GM21423 (cell line): Measurements from ENCODE around the gene GAP43.

Source experiments
- ATAC-seq: cut with Tn5 transposase; IDR thresholded peaks from one replicate; pipeline ENCODE4 v1.9.1; 2021; ENCODE audit warnings: mild to moderate bottlenecking, moderate library complexity; ENCODE audit not compliant: unreplicated experiment

The GAP43 gene

DNA sequence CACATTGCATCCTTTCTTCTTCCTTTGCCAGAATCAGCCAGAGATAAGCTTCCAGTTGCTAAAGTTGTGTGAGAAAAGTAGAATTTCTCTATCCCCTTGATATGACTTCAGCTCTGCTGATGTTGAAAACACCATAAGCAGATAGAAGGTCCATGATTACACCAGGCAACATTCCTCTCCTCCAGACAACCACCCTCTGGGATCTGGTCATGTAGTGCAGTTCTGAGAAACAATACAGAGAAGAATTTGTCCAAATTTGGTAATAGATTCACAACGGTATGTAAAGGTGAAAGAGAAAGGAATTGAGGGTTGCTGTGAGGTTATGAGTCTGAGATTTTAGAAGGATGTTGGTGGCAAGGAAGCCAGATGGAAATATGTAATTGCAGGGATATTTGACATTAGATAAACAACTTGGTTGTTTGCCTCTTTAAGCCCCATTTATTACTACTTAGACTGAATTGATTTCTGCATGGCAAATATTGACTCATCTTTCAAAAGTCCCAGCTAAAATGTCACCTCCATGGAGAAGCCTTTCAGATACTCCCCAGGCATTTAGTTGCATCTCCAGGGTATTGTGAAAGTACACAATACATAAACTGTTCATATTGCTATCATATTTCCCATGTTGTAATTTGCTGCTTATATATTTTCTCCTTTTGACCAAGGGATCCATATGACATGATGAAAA lies 134.9 kb downstream of the GAP43 start:
- ATAC-seq = no peak

- no peak for ATAC-seq
Observed at GRCh38 chr3:115760716-115761115, 137.4 kb downstream of the GAP43 start.

DNA sequence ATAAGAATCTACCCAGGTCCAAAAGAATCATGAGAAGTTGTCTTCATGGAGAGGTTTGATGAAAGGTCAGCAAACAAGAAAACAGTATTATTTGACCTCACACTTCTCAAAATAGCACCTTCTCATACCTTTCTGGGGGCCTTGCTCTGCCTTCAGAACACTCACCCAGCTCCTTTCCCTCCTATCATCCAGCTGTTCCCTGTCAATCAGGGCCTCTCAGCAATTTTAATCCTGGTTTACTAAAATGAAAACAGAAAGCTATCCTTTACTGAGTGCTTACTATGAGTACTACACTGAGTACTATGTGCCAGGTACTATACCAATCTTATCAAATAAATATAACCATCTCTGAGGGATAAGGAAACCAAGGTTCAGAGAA lies 138.6 kb downstream of the GAP43 start:
- no peak for ATAC-seq

DNA sequence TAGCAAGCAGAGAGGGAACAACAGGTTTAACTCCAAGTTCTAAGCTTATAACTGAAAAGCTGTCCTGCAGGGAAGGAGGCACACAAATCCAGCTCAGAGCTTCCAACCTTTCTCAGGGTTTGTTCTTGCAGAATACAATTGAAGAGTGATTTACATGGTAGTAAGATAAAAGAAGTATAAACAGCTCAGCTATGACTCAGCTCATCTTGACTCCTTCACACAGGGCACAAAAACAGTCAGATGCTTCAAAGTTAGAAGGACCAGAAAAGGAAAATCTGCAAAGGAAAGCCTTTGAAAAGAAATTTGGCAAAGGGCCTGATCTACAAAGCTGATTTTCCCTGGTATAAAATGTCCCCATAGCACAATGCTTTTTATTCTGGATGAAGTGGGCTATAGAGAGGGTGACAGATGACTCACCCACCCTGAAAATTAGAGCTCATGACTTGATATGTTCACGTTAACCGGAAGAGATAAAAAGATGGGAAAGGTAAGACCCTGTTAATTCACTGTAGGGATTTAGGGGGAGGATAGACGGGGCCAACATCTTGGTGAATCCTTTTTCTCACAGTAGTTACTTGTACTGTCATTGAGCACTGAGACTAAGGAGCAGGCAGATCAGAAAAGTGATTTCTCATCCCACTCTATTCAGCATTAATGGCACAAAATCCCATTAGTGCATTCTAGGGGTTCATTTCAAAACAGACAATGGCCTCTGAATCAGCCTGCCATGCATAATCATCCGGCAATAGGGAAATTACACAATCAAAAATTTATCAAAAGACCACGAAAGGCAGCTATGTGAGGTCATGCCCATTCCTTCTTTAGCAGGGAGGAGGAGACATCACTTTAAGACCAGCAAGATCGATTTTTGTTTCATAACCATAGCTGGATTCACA lies 143.5 kb downstream of the GAP43 start:
- ATAC-seq = no peak

GRCh38 chr3:115768661-115769060 lies 145.4 kb downstream of the GAP43 start:
- no peak for ATAC-seq
